HG03354 (cell line): ENCODE data around the gene KIDINS220.

Experiments
- ATAC-seq: cut with Tn5 transposase; IDR thresholded peaks from one replicate; pipeline ENCODE4 v1.9.1; 2021; ENCODE audit warnings: mild to moderate bottlenecking; ENCODE audit not compliant: unreplicated experiment, poor library complexity, severe bottlenecking

The KIDINS220 gene

DNA sequence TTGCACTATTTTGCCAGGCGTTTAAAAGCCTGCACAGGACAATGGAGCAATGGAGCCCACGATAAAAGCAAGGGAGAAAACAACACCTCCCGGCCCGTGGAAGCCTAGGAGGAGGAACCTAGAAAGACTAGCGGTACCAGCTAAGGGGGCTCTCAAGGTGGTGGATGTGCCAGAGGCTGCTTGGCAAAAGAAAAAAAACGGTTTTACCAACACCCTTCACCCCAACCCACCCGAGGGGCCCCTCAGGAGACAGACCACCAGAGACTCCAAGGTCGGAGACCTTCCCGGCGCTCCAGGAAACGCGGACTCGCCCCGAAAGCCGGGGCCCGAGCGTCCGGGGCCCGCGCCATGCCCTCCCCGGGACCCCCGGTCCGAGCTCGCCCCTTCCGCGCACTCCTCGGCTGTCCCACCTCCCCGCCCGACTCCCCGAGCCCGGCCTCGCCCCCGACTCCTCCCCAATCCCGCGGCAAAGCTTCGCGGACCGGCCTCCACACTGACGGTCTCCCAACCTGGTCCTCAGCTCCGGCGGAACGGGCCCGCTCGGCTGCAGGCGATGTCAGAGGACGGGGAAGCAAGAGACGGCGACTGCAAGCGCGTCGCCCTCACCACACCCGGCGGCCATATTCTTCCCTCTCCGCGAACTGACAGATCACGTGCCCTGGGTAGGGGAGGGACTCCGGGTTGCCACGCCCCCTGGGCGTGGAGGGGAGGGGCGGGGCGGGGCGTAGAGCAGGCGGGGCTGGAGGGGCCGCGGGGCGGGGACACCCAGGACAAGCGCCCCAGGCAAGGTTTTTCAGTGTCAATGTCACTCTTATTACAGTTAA lies at the start of gene KIDINS220:
TSS of gene KIDINS220 (minus strand) at position 643 of the 824 bp plus-strand sequence. CDS start 10,520 bp downstream, outside the sequence.
- peak; percentile 94 for ATAC-seq

DNA sequence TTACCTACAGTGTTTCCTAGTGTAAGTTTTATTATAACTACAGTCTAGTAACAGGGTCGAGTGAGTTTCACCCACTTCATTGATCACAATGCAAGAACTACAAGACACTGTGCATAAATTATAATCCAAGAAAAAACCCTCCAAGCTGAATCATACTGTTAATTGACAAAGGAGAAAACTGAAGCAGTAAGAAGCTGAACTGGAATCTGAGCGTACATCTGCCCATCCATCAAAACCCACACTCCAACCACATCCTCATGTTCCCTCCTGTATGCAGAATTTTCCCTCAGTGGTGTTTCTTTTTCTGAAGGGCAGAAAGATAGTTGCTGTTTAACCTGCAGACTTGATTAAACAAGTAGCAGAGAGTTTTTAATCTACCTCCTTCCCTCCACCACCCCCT lies 49.5 kb upstream of the KIDINS220 start:
- no peak for ATAC-seq

DNA sequence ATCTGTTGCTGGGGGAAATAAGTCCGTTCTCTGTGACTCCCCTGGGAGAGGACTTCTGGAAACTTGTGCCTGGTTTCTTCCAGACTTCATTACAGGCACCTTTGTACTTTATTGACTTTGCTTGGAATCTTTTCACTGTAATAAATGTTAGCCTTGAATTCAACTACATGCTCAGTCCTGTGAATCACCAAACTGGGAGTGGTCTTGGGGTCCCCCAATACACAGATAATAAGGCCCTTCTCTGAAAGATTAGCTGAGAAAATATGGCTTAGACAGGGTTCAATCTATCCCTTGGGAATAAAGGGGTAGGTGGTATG lies 48.7 kb upstream of the KIDINS220 start:
- no peak for ATAC-seq

DNA sequence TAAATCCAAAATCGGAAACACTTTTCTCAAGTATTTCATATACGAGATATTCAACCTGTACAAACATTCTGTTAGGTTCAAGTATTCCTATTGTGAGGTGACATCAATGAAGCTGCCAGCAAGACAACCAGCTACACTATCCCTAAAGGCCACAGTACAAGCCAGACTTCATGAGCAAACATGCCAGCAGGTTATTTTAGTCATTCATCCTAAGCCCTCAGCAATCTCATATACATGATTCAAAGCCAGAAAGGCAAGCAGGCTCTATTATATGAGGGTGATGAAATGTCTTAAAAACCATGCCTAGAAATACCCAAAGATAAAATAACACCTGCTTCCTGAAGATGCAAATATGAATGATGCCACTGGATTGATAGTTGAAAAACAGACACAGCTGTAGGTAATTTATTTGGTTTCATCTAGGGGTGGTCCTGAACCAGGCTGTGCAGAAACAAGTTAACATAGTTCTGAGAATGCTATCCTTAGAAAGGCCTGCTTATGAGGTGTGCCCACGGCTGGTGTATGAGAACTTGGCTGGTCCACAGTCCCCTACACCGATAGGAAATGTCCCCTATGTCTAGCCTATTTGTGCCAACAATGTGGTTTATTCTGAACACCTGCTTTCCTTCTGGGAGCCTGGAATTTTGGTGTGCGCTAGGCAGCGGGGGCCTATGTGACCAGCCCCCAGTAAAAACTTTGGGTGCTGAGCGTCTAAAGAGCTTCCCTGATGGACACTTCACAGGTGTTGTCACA lies 48.2 kb upstream of the KIDINS220 start:
- ATAC-seq, result no peak

DNA sequence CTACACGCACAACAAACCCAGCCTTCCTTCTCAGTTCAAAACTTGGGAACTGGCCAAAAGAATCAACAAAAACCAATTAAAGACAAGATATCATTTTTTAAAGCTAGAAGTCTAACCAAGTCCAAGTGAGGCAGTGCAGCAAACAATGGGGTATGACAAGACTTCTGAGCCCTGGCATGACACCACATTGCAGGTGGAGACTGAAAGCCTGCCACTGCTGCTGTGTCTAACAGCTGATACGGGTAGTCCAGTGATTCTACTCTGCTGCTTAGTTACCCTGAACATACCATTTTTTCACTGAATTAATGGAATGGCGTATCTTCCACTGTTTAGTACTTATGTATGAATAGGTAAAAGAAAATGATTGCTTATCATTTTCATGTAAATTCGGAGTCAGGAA lies 47.4 kb upstream of the KIDINS220 start:
- ATAC-seq, result no peak

DNA sequence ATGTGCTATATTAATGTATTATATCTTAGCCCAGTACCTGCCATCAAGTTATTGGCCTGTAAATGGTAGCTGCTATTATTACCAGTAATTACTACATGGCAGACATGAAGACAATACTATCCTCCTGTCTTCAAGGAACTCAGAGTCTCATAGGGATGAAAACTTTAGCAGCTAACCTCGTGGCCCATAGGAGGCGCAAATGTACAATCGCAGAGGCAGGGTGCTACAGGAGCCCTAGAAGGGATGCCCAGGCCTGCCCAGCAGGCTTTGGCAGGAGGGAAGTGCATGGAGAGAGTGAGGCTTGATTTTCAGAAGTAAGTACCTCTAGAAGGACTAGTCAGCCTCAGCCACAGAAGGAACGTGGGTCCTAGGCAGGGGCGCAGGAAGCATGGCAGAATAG lies 44.7 kb upstream of the KIDINS220 start:
- no peak for ATAC-seq

DNA sequence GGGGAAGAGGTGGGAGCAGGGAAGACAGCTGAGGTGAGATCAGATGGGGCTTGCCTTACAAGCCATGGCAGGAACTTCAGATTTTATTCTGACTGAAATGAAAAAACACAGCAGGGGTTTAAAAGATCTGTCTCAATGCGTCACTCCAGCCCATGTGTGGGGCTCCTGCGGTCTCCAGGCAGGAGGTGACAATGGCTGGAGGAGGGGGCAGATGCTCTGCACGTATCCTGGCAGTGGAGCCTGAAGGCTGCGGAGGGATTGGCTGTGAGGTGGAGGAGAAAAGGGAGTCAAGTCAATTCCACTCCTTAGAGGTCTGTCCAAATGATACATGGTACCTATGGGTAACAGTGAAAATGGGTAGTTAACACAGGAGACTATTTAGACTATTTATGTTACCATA lies 40.5 kb upstream of the KIDINS220 start:
- ATAC-seq, result no peak

DNA sequence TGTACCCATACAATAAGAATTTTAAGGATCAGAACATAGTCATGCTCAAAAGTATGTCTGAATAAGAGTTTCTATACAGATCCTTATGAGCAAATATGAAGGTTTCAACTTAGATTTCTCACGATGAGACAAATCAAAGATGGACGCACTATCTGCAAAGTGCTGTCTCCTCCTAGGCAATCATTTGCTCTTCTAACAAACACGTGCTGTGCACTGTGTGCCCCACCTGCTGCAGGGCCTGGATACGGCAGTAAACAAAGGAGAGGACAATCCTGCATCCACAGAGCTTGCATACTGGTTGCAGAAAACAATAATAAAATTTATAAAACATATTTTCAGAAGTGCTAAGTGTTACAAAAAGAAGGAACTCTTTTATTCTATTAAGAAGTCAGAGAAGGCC lies 39.9 kb upstream of the KIDINS220 start:
- ATAC-seq, result no peak

DNA sequence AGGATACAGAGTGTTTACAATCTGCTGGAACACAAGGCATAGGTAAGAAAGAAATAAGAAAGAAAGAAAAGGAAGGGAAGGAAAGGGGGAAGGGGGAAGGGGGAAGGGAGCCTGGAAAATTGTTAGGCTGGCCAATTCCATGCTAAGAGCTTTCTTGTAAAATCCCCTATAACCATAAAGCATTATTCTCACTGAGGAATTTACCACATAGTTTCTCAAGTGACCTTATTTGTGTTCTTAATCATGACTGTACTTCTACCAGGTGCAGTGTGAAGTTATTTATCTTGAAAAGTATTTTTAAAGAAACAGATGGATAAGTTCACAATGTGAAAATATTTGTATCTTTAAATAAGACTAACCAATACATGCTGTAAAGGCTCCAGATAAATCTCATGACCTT lies 39.2 kb upstream of the KIDINS220 start:
- no peak for ATAC-seq

DNA sequence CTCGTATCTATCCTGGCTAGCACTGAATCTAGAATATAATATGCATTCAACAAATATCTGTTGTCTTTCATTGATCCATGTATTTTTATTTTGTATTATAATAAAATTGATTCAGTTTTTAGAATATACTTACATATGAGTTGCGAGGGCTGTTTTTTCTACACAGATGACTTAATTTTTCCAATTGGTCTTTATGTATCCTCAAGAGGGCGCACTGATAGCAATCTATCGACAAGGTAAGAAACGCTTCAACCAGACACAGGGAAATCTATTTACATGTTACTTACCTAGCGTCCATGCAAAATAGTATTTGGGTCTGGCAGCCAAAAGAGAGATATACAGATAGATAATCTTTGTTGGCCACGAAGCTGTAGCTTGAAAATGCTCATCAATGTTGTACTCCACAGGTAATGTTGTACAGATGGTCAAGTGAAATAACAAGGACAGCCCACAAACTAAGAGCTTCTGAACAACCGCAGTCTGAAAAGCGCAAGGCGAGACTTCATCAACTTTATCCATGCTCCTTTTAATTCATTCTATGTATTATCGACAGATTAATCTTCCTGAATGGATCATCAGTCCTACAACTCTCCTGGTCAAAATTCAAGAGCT lies 35.5 kb upstream of the KIDINS220 start:
- ATAC-seq, result peak; percentile 62

DNA sequence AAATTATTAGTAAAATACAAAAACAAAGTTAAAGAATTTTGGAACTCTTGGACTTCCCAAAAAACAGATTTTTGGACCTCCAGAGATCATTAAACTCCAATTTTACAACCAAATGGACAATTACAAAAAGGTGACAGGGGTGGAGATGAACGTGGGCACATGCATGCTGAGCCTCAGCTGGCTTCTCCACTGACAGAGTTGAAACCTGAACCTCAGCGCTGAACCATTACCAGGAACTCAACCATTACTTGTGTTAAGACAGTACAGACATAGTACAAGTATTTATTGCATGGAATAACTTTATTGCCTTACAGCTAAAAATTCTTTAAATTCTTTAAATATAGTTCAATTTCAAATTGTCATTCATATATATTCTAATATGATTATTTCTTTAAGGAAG lies 33.0 kb upstream of the KIDINS220 start:
- ATAC-seq, result no peak

DNA sequence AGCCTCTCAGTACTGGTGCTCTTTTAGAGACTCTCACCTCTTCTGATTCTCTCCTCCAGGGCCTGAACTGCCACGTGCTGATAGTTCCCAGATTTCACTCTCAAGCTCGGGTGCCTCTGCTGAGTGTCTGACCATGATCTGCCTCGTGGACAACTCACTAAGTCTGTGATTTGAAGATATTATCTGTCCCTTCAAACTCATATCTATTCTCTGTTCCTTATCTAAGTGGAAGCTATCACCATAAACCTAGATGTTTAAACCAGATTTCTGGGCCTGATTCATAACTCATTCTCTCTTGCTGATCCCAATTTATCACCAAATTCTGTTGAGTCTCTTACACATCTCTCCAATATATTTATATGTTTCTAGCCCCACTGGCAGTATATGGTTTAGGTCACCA lies 29.9 kb upstream of the KIDINS220 start:
- no peak for ATAC-seq

DNA sequence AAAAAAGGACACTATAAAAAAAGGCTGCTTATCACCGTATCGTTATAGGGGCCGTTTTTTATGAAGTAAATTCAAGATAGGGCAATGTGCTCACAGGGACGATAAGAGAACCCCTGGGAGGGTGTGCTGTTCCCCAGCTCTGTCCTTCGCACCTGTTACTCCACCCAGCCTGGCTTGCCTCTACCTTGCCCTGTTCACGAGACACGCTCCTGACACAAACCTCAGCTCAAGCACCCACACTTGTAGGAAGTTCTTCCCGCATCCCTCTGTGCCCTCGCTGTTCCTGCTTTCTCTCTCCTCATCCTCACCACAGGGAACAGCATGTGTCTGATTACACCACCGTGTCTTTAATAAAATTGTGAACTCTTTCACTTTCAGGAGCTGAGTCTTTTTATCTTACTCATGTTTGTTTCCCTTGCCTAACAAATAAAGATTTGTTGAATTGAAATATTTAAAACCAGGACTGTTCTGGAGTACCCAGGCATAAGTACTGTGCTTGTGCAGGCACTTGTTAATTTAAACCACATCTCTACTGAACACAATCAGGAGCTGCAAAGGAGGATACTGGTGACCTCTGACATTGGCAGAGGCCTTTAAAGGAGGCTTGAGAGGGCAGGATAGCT lies 26.0 kb upstream of the KIDINS220 start:
- ATAC-seq, result no peak

DNA sequence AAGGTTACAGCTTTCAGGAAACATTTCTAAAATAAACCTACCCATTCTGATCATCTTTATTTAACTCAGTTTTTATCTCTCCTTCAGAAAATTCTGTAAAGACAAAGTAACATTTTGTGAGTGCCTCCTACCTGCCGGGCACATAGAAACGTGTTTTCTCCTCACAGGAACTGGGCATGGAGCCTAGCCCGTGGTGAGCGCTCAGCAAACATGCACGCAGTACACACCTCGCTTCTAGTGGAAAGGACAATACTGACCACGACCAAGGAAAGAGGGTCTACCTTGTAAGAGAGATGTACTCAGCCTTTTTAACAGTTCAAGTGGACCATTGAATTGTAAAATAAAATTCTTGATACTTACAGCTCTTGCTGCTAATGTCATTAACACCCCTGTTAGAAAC lies 24.8 kb upstream of the KIDINS220 start:
- no peak for ATAC-seq

DNA sequence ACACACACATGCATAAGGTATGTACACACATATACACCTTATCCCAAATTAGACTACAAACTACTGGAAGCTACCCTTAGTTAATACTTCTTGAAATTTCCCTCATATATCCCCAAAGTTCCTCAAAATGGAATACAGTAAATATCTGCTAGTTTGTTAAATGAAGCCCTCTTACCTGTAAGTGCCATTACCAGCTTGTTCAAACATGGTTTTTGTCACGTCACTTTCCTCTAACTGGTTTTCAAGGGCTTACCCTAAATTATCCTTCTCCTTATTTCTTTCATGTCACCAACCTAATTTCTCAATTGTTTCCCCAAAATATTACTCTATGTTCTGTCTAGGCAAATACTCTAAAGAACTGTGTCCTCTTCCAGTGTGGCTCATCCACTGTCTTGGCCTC lies 24.4 kb upstream of the KIDINS220 start:
- ATAC-seq, result no peak

DNA sequence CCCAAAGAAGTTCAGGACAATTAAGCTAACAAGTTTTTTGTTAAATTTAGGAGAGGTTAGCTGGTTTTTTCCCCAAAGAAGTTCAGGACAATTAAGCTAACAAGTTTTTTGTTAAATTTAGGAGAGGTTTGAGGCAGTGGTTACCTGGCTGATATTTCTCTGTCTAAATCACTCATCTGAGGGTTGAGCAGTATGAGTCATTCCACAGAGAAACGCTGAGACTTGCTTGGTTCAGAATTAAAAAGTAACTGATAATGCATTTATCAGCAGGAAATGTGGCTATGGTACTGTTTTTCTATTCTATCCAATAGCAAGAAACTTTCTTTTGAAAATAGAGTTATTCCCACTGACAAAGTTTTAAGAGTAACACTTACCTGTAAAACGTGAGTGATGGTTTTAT lies 22.8 kb upstream of the KIDINS220 start:
- no peak for ATAC-seq

DNA sequence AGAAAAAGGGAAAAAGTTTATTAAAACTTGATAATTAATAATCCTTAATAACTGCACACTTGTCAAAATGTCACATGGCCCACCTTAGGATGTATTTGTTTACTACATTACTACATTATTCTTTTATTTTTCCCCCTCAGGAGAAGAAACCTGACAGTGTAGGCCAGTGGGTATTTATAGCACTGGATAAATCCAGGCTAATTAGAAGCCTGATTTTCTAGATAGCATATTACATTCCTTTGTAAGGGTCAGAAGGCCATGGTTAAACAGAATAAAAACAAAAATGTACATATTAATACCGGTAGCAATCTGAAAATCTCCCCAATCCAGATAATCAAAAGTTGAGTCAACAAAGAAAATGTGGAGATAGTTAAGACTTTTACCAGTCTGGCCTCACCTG lies 21.5 kb upstream of the KIDINS220 start:
- ATAC-seq, result no peak

DNA sequence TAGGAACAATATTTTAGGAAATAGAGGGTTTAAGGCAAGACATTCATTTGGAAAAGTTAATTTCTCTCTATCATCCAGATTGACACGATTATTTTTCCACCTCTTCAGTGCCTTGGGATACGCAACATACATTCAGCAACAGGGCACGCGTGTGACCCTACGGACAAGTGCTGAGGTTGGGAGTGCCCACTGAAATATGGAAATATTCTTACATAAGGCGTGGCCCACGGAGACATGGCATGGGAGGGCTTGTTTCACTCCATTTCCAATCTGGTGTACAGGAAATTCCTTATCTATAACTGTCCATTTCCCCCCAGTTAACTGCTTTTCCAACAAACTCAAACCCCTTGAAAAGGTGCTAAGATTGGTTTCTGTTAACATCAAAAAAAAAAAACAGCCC lies 20.9 kb upstream of the KIDINS220 start:
- no peak for ATAC-seq

DNA sequence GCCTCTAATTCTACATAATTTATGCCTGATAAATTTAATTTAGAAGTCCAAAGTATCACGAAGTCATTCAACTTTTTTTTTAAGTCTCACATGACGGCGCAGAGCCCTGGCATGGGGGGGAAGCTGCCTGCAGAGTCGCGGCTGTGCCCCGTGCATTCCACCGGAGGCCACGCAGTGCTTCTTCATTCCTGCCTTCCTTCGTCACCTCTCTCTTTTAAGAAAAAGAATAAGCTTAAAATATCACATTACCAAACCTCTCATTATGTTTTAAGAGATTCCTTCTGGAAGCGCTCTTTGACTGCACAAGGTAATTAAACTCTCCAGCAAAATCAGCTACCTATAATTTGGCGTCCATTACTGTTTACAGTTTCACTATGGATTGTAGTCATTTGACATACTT lies 20.3 kb upstream of the KIDINS220 start:
- ATAC-seq, result no peak

DNA sequence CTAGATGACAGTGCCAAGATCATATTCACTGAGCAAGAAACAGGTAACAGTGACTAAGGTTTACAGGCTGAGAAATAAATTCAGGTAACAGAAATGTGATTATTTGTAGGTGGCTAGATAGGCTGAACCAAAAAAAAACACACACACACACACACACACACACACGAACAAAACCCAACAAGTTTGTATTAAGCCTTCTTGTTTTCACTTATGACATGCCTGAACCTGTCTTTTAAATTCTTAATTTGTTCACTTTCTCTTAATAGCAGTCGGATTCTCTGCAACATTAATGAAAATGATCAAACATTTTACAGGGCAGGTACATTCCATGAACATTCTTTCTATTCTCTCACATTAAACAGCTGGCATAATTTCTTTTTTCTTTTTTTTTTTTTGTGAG lies 18.8 kb upstream of the KIDINS220 start:
- no peak for ATAC-seq

DNA sequence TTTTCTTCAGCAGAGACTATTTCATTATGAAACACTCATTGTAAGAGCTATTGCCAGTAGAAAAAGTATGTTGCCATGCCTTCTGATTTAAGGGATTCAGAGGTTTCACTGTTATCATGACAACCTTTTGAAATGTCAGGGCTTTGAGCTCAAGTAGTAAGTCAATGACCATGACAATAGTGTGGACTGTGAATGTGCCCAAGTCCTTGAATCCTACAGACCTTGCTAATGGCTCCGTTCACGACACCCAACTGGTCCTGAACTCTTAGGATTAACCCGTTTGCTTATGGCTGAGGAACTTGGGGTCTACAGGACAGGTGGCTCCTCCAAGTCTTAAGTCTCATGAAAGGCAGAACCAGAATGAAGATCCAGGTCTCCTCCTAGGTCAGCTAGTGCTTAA lies 17.6 kb upstream of the KIDINS220 start:
- ATAC-seq, result no peak
